NOMO-1 treated with dmso at 0.1 percent for 144 hours (cell line): ENCODE data around the gene KIRREL3.

Source experiments
- DNase-seq: peaks from one replicate; lab custom pipeline; 2025; ENCODE audit not compliant: unreplicated experiment; lab: John Stamatoyannopoulos, UW

Gene KIRREL3

DNA sequence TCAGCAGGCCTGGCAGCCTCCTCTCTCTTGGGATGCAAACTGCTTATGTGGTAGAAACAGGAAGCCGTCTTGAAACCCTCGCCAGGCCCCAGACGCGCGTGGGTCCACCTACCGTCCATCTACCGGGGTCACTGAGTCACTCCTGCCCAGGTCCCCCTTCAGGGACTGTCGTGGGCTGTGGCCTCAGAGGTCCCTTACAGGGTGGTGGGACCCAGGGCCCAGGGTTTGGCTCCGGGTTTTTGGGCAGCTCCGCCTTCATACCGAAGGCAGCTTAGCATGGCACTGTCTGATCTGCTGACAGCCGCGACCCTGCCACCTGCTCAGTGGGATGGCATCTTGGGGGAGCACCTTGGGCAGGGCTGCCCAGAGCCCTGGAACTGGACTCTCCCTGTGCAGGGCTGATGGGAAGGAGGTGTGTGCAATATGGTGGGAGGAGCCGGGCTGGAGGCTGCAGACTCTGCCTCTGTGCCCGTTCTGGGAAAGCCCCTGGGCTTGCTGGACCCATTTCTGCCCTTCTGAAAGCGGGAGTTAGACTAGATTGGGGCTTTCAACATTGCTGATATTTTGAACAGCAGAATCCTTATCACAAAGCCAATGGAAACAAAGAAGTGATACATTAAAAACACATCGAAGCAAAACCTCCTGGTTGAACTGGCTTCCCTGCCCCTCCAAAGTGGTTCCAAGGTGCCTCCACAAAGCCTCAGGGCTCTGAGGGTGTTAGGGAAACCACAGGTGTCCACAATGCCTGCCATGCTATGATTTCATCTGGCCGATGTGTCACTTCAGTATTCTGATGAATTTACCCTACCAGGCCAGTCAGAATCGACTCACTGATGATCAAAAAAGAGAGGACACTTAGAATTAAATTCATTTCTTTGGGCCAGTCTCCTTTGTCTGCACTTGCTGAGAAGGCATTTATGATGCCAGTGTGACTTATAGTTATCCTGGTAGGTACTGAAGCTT is 316.5 kb downstream of the KIRREL3 start:
- DNase-seq = no peak

GRCh38 chr11:126682590-126682989 is 318.0 kb downstream of the KIRREL3 start:
- DNase-seq = no peak

DNA sequence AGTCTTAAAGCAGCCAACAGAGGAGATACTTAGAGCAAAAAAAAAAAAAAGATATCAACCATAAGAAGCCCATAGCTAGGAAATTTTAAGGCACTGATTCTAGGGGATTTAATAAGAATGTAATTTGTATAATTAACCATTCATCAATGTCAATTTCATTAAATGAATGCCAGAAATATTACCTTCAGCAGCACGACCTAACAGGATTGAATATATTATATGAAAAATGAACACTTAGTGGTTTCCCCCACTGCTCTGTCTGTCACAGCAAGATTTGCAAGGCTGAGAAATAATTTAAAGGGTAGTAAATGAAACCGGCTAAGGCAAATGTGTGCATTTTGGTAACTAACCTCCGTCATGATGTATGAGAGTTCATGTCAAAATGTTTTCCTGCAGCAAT is 319.9 kb downstream of the KIRREL3 start:
- DNase-seq = no peak

- DNase-seq = no peak
Observed at GRCh38 chr11:126680131-126680530, 320.4 kb downstream of the KIRREL3 start.

DNA sequence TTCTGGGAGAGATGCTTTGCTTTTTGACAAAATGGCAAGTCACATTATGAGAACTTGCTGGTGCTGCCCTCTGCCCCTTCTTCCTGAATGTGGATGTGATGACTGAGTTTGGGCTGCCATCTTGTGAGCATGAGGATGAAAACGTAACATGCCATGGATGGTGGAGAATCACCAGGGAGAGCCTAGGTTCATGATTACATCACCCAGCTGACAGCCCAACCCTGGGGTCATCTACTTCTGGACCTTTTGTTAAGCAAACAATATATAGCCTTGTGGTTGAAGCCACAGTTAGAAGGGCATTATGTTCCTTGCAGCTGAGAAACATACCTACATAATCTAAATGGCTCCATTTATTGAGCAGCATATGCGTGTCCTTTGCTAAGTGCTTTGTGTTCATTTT is 321.5 kb downstream of the KIRREL3 start:
- no peak for DNase-seq

DNA sequence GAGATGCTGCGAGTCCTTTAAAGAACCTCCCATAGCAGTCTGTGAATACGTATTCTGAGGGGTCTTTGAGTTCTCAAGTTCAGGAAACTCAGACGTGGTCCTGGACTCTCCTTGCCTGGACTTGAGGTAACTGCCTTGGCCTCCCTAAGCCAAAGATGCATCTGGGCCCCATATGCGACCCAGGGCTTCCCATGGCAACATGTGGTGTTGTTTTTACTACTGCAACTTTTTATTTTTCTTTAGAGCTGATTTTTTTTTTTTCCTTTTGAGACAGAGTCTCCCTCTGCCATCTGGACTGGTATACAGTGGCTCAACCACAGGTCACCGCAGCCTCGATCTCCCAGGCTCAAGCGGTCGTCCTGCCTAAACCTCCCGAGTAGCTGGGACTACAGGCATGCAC is 324.0 kb downstream of the KIRREL3 start:
- DNase-seq = no peak

DNA sequence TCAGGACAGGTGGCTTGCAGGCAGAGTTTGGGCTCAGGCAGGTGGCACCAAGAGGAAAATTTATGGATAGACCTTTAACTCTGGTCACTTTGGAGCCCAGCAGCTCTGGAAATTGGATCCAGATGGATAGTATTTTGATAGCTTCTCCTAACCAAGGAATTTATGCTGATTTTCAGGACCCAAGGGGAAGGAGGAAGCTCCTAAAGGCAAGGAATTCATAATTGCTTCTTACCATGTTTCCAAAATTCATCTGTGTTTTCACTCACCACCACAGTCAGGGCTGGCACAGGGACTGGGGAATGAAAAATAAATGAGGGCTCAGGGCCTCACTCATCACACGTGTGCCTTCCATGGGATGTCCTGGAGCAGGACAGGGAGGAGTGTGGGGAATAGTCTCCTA is 327.3 kb downstream of the KIRREL3 start:
- no peak for DNase-seq

DNA sequence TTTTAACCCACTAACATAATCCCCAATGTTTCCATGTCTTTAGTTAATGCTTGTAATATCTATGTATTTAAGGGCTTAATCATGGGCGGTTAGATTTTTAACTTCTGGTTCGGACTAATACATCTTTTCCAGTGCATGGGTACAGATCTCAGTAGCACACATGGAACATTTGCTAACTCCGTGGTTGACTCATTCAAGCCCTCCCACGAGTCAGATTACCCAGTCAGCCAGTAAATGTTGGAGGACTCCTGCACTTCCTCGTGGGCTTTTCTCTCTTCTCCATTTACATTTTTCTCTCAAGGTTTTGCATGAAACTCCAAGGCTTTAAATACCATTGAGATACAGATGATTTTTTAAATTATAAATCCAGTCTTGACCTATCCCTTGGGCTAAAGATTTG is 331.2 kb downstream of the KIRREL3 start:
- no peak for DNase-seq

GRCh38 chr11:126664643-126665042 is 335.9 kb downstream of the KIRREL3 start:
- no peak for DNase-seq

GRCh38 chr11:126663749-126664592 is 336.6 kb downstream of the KIRREL3 start:
- DNase-seq = no peak

DNA sequence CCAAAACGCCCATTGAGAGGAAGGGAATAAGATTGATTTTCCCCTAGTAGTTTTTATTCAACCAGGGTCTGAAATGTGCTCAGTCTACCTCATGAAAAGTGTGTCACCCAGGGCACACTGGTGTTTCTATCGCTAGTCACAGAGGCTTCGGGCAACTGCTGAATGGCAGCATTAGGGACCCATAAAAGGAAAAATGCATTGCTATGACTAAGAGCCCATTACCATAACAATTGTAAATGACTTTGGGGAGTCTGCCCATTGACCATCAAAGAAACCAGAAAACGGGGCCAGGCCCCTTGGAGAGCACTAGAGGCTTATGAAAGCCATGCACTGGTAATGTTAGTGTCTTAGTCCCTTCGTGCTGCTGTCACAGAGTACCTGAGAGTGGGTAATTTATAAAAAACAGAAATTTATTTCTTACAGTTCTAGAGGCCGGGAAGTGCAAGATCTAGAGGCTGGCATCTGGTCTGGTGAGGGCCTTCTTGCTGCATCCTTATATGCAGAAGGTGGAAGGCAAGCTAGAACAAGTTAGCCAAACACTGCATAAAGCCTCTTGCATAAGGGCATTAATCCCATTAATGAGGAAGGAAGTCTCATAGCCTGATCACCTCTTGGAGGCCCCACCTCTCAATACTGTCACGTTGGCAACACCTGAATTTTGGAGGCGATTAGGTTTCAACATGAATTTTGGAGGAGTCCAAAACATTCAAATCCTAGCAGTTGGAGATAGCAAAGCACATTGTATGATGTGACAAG is 338.4 kb downstream of the KIRREL3 start:
- DNase-seq = no peak

GRCh38 chr11:126660761-126661425 is 339.7 kb downstream of the KIRREL3 start:
- no peak for DNase-seq

GRCh38 chr11:126660321-126660720 is 340.2 kb downstream of the KIRREL3 start:
- no peak for DNase-seq

DNA sequence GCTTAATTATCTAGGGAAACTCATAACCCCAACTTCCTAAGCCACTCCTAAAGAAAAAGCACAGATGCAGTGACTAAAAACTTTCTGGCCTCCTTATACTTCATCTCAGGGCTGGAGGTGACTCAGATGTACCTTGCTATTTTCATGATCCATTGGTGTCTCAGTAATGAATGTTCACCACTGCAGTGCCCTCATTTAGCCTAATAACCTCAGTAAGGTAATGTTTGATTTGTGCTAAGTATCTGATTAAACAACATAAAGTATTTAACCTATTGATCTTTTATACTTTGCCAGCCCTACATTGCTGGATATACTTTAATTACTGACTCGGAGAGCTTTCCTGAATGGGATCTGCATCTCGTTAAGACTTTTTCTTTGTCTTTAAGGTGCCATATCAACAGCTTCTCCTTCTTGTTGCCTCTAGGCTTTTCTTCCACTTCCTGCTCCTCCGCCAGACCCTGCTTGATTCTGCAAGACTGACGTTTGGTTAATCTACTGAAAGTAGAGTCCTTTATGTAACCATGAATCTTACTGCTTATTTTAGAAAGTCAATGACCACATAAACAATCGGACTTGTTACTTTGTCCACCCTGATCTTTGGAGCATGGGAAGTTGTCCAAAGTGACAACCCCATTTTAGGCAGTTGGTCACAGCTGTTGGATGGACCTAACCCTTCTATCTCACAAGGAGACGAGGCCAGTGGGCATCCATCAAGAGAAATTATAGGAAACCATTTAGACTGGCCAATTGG is 342.1 kb downstream of the KIRREL3 start:
- no peak for DNase-seq

DNA sequence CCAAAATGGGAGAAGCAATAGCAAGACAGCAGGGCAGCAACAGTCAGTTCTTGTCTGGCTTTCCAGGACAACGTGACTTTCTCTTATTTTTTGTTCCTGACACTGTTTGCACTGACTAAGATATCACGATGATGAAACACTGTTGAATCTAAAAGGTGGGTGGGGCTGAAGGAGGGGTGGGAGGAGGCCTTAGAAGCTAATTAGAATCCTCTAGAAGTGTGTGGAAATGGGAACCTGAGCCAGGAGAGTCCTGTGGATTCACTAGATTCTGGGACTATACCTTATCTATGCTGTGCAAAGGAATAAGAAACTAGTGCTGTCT is 344.8 kb downstream of the KIRREL3 start:
- no peak for DNase-seq

DNA sequence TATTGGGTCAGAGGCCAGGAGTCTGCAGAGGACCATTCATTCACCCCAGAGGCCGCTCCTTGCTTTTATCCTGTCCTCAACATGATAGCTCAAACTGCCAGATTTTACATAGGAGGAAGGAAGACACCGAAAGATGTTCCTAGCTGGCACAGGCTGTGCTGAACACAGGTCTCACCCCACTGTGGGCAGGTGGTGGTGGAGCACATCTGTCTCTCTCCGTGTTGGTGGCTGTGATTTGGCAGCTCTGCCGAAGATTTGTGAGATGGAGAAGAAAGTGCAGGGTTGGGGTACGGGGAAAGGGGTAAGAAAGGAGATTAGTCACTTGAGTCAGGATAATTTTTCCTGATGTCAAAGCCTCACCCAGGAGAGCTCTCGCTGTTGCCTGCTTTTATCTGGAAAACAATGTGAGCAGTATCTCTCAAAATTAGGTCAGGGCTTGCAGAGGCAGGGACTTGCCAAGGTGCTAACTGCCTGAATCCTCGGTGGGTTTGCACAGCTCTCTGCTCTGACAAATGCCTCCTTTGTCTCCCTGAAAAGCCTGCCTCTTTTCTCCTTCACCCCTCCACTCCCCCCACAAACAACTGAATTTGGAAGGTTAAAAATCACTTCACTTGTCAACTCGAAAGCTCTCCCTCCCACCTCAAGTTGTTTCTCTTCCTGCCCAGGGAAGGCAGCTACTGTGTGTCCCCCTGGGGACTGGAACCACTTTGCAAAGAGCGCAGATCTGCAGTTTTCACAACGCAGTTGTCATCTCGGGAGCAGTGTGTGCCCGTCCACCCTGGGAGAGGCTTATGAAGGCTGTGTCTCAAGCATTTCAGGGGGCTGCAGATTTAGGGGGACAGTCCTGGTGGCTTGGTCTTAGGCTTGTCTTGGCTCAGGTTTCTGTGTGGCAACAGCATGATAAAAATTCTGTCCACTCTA is 345.4 kb downstream of the KIRREL3 start:
- no peak for DNase-seq

GRCh38 chr11:126653040-126653439 is 347.5 kb downstream of the KIRREL3 start:
- DNase-seq = no peak

DNA sequence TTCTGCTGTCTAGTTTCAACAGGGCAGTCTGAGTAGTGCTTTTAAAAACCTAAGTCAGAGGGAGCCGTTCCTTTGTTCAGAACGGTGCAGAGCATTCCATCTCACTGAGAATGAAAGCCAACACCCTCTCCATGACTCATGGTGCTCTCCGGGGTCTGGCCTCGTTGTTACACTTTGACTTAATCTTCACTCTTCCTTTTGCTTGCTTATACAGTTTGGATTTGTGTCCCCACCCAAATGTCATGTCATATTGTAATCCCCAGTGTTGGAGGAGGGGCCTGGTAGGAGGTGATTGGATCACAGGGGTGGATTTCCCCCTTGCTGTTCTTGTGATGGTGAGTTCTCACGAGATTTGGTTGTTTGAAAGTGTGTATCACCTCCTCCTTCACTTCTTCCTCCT is 352.8 kb downstream of the KIRREL3 start:
- no peak for DNase-seq
